HG03469 (cell line): ENCODE results near the gene ANAPC2.

Experiments
- ATAC-seq: cut with Tn5 transposase; IDR thresholded peaks from one replicate; pipeline ENCODE4 v1.9.1; 2021; ENCODE audit warnings: mild to moderate bottlenecking, moderate library complexity, moderate number of reproducible peaks; ENCODE audit not compliant: unreplicated experiment

The ANAPC2 gene

GRCh38 chr9:137149363-137149762 is 39.0 kb downstream of the ANAPC2 start:
- no peak for ATAC-seq

GRCh38 chr9:137148661-137149060 is 39.7 kb downstream of the ANAPC2 start:
- no peak for ATAC-seq

- ATAC-seq, result no peak
These were observed 40.1 kb downstream of the ANAPC2 start for GRCh38 chr9:137148242-137148641.

GRCh38 chr9:137147793-137148160 is 40.6 kb downstream of the ANAPC2 start:
- no peak for ATAC-seq

- ATAC-seq, result no peak
These were observed 41.1 kb downstream of the ANAPC2 start for GRCh38 chr9:137147091-137147792.

- ATAC-seq, result no peak
These were observed 41.8 kb downstream of the ANAPC2 start for GRCh38 chr9:137146527-137146918.

- ATAC-seq, result no peak
These were observed 42.4 kb downstream of the ANAPC2 start for GRCh38 chr9:137145731-137146526.

GRCh38 chr9:137143459-137143858 is 44.9 kb downstream of the ANAPC2 start:
- ATAC-seq, result no peak

GRCh38 chr9:137141976-137142936 is 46.1 kb downstream of the ANAPC2 start:
- no peak for ATAC-seq

GRCh38 chr9:137141050-137141810 is 47.1 kb downstream of the ANAPC2 start:
- no peak for ATAC-seq

GRCh38 chr9:137140151-137141012 is 48.0 kb downstream of the ANAPC2 start:
- no peak for ATAC-seq

GRCh38 chr9:137139468-137140150 is 48.8 kb downstream of the ANAPC2 start:
- ATAC-seq, result no peak

- no peak for ATAC-seq
These were observed 49.5 kb downstream of the ANAPC2 start, which contains the start of gene GRIN1 for GRCh38 chr9:137138722-137139467. Gene GRIN1 (plus strand): TSS chr9:137139154. CDS start chr9:137139487, 333 bp downstream.

- ATAC-seq, result no peak
These were observed 50.2 kb downstream of the ANAPC2 start for GRCh38 chr9:137138058-137138721.

- no peak for ATAC-seq
These were observed 51.3 kb downstream of the ANAPC2 start for GRCh38 chr9:137136881-137137607.

- ATAC-seq, result no peak
These were observed 52.0 kb downstream of the ANAPC2 start for GRCh38 chr9:137136261-137136880.
